IMR-90 (cell line): Measurements from ENCODE around the gene CLEC17A. TPM values are rescaled to one million over a fixed set of nuclear protein-coding genes. Genes with fewer than 3 reads are reported as not detected.

Experiments used
- ATAC-seq: fragments of 200-7000 bp; cut with Tn5 transposase; 2 replicates; pipeline ENCODE4 v1.9.1; 2020; ENCODE audit warnings: low read depth, mild to moderate bottlenecking, moderate library complexity
- BruUV-seq: library from RNA; stranded (reverse); fragments of 400-500 nt; replicated peaks from 2 replicates; lab custom pipeline; 2021; lab: Mats Ljungman, UMichigan
- CTCF ChIA-PET: fragments of 300-600 bp; formaldehyde crosslinking; extraction: SDS; loops from one replicate; lab custom pipeline; 2021; ENCODE audit warnings: antibody characterized with exemption; lab: Yijun Ruan, JAX
- POLR2A ChIA-PET: fragments of 300-600 bp; sonication (Branson Sonifier 250); formaldehyde crosslinking; loops from one replicate; lab custom pipeline; 2022; ENCODE audit warnings: antibody characterized with exemption; ENCODE audit not compliant: unreplicated experiment; lab: Charles Lee
- DNase-seq: peaks from one replicate; pipeline ENCODE4 v3.0.0; 2013
- H2AFZ ChIP-seq: replicated peaks from 2 replicates; pipeline ENCODE3; 2013; ENCODE audit warnings: low read length, mild to moderate bottlenecking; ENCODE audit not compliant: poor library complexity
- H2AK5ac ChIP-seq: 2 replicates; pipeline ENCODE4 v1.6.1; 2013; ENCODE audit warnings: low read depth, low read length, inconsistent platforms
- H2AK9ac ChIP-seq: replicated peaks from 2 replicates; pipeline ENCODE3; 2013; ENCODE audit warnings: mild to moderate bottlenecking, low read depth, low read length, moderate library complexity; ENCODE audit not compliant: poor library complexity
- H2BK120ac ChIP-seq: 2 replicates; pipeline ENCODE4 v1.6.1; 2013; ENCODE audit warnings: low read depth, low read length, inconsistent platforms
- H2BK15ac ChIP-seq: 3 replicates; pipeline ENCODE4 v1.6.1; 2013; ENCODE audit warnings: low read depth, low read length, inconsistent platforms
- H2BK20ac ChIP-seq: 2 replicates; pipeline ENCODE4 v1.6.1; 2013; ENCODE audit warnings: low read depth, mild to moderate bottlenecking, inconsistent platforms, low read length, moderate library complexity
- H2BK5ac ChIP-seq: 2 replicates; pipeline ENCODE4 v1.6.1; 2013; ENCODE audit warnings: mild to moderate bottlenecking, low read depth, low read length, inconsistent platforms; ENCODE audit not compliant: poor library complexity, severe bottlenecking
- H3K14ac ChIP-seq: replicated peaks from 2 replicates; pipeline ENCODE4 v1.6.1; 2013; ENCODE audit warnings: low read depth, low read length, inconsistent platforms
- H3K18ac ChIP-seq: 2 replicates; pipeline ENCODE4 v1.6.1; 2013; ENCODE audit warnings: low read depth, low read length, control low read depth
- H3K23ac ChIP-seq: 2 replicates; pipeline ENCODE4 v1.6.1; 2013; ENCODE audit warnings: low read depth, low read length, inconsistent platforms
- H3K27ac ChIP-seq: 2 replicates; pipeline ENCODE4 v1.5.1; 2013; ENCODE audit warnings: mild to moderate bottlenecking, control low read depth, low read length; ENCODE audit not compliant: insufficient read depth
- H3K27me3 ChIP-seq: 2 replicates; pipeline ENCODE4 v1.6.1; 2013; ENCODE audit warnings: low read length; ENCODE audit not compliant: control insufficient read depth, insufficient read depth
- H3K36me3 ChIP-seq: 2 replicates; pipeline ENCODE4 v1.6.1; 2013; ENCODE audit warnings: low read length, mixed read lengths; ENCODE audit not compliant: control insufficient read depth, insufficient read depth
- H3K4ac ChIP-seq: 2 replicates; pipeline ENCODE4 v1.6.1; 2013; ENCODE audit warnings: low read depth, low read length, inconsistent platforms
- H3K4me1 ChIP-seq: 2 replicates; pipeline ENCODE4 v1.6.1; 2013; ENCODE audit warnings: low read length, mixed read lengths; ENCODE audit not compliant: control insufficient read depth, insufficient read depth
- H3K4me2 ChIP-seq: 2 replicates; pipeline ENCODE4 v1.6.1; 2013; ENCODE audit warnings: low read depth, mild to moderate bottlenecking, control low read depth, low read length, moderate library complexity
- H3K4me3 ChIP-seq: 2 replicates; pipeline ENCODE4 v1.5.1; 2013; ENCODE audit warnings: low read depth, mild to moderate bottlenecking, control low read depth, low read length, moderate library complexity; ENCODE audit not compliant: insufficient read depth
- H3K56ac ChIP-seq: 2 replicates; pipeline ENCODE4 v1.6.1; 2013; ENCODE audit warnings: low read length, inconsistent platforms; ENCODE audit not compliant: insufficient read depth; ENCODE audit errors: extremely low read depth
- H3K79me1 ChIP-seq, 2 experiments: 2 replicates each; pipeline ENCODE4 v1.6.1; 2013; ENCODE audit warnings: low read length in 2 of 2, inconsistent platforms in 1 of 2, low read depth in 1 of 2
- H3K9ac ChIP-seq: 2 replicates; pipeline ENCODE4 v1.6.1; 2013; ENCODE audit warnings: low read depth, low read length, control low read depth
- H3K9me1 ChIP-seq: 2 replicates; pipeline ENCODE4 v1.6.1; 2013; ENCODE audit warnings: low read length, inconsistent platforms; ENCODE audit not compliant: insufficient read depth
- H3K9me3 ChIP-seq: 2 replicates; pipeline ENCODE4 v1.6.1; 2013; ENCODE audit warnings: low read length; ENCODE audit not compliant: control insufficient read depth, insufficient read depth
- H4K20me1 ChIP-seq: 2 replicates; pipeline ENCODE4 v1.6.1; 2013; ENCODE audit warnings: low read length, inconsistent platforms; ENCODE audit not compliant: insufficient read depth
- H4K5ac ChIP-seq: 2 replicates; pipeline ENCODE4 v1.6.1; 2013; ENCODE audit warnings: mild to moderate bottlenecking, low read depth, low read length, control low read depth
- H4K8ac ChIP-seq, 2 experiments: 2 replicates each; pipeline ENCODE4 v1.6.1; 2013; ENCODE audit warnings: low read depth in 2 of 2, low read length in 2 of 2, control low read depth in 1 of 2, inconsistent platforms in 1 of 2
- H4K91ac ChIP-seq: 2 replicates; pipeline ENCODE4 v1.6.1; 2013; ENCODE audit warnings: low read depth, low read length, inconsistent platforms; ENCODE audit not compliant: insufficient read depth
- BHLHE40 ChIP-seq: fragments of 150-350 bp; IDR thresholded peaks from 2 replicates; pipeline ENCODE4 v1.6.1; 2016; ENCODE audit warnings: mild to moderate bottlenecking, low read depth, low read length
- CEBPB ChIP-seq: IDR thresholded peaks from 2 replicates; pipeline ENCODE4 v1.6.1; 2012; ENCODE audit warnings: low read depth, low read length, improper control_type of control experiment
- CHD1 ChIP-seq: IDR thresholded peaks from 2 replicates; pipeline ENCODE4 v1.6.1; 2012; ENCODE audit warnings: low read depth, low read length, improper control_type of control experiment
- CTCF ChIP-seq: conservative IDR thresholded peaks from 2 replicates; pipeline ENCODE4 v1.5.1; 2012; ENCODE audit warnings: mild to moderate bottlenecking, low read depth, low read length, improper control_type of control experiment
- ELK1 ChIP-seq: fragments of 150-350 bp; IDR thresholded peaks from 2 replicates; pipeline ENCODE4 v1.6.1; 2016; ENCODE audit warnings: low read depth, mild to moderate bottlenecking, low read length, moderate library complexity, borderline replicate concordance
- FOS ChIP-seq: fragments of 150-350 bp; IDR thresholded peaks from 2 replicates; pipeline ENCODE4 v1.6.1; 2016; ENCODE audit warnings: low read depth, low read length
- MAFK ChIP-seq: IDR thresholded peaks from 2 replicates; pipeline ENCODE4 v1.6.1; 2012; ENCODE audit warnings: low read depth, low read length, improper control_type of control experiment
- MAZ ChIP-seq: IDR thresholded peaks from 2 replicates; pipeline ENCODE4 v1.6.1; 2012; ENCODE audit warnings: low read depth, mild to moderate bottlenecking, low read length, improper control_type of control experiment, moderate library complexity, borderline replicate concordance
- MXI1 ChIP-seq: IDR thresholded peaks from 2 replicates; pipeline ENCODE4 v1.6.1; 2012; ENCODE audit warnings: low read depth, mild to moderate bottlenecking, low read length, moderate library complexity, borderline replicate concordance
- NFE2L2 ChIP-seq: fragments of 150-350 bp; IDR thresholded peaks from 2 replicates; pipeline ENCODE4 v1.6.1; 2016; ENCODE audit warnings: low read depth, mild to moderate bottlenecking, low read length
- POLR2A ChIP-seq: IDR thresholded peaks from 2 replicates; pipeline ENCODE4 v1.6.1; 2012; ENCODE audit warnings: mild to moderate bottlenecking, low read depth, low read length
- RAD21 ChIP-seq: IDR thresholded peaks from 2 replicates; pipeline ENCODE4 v1.6.1; 2012; ENCODE audit warnings: low read length, improper control_type of control experiment
- RCOR1 ChIP-seq: IDR thresholded peaks from 2 replicates; pipeline ENCODE4 v1.6.1; 2012; ENCODE audit warnings: mild to moderate bottlenecking, low read length, improper control_type of control experiment; ENCODE audit not compliant: insufficient replicate concordance
- RFX5 ChIP-seq: IDR thresholded peaks from 2 replicates; pipeline ENCODE4 v1.8.0; 2012; ENCODE audit warnings: low read depth, mild to moderate bottlenecking, low read length, moderate library complexity
- SMC3 ChIP-seq: fragments of 150-350 bp; IDR thresholded peaks from 2 replicates; pipeline ENCODE4 v1.6.1; 2016; ENCODE audit warnings: low read depth, mild to moderate bottlenecking, antibody characterized with exemption, low read length, moderate library complexity
- dilution Hi-C: fragments of 300-500 bp; cut with HindIII; formaldehyde crosslinking; loops from one replicate; pipeline ENCODE4 v1.14.3; 2018; ENCODE audit warnings: low sequenced_read_pairs; ENCODE audit not compliant: unreplicated experiment
- in situ Hi-C: fragments of 300-500 bp; cut with MboI; formaldehyde crosslinking; loops from 3 replicates; pipeline ENCODE4 v1.14.3; 2019; ENCODE audit warnings: low sequenced_read_pairs, inconsistent platforms, mixed read lengths
- intact Hi-C: fragments of 100-400 bp; cut with micrococcal nuclease; formaldehyde crosslinking; loops from 2 replicates; pipeline ENCODE4 v1.10.0; 2022
- polyA plus RNA-seq, 3 experiments: library from polyadenylated mRNA; depleted of rRNA; stranded (reverse); fragments of >200 nt; gene quantifications; 2 replicates each; pipeline ENCODE4 v1.2.3, GENCODE V29; 2012; ENCODE audit warnings: low replicate concordance in 1 of 3
- total RNA-seq: library from RNA; depleted of rRNA; stranded (reverse); fragments of >200 nt; gene quantifications from 2 replicates; pipeline ENCODE4 v1.2.3, GENCODE V29; 2012
- TF ChIP-seq, protein P1 (sequence below): fragments of 150-350 bp; IDR thresholded peaks from 2 replicates; pipeline ENCODE4 v1.6.1; 2017; ENCODE audit warnings: mild to moderate bottlenecking, antibody characterized with exemption, low read length, low read depth

The CLEC17A gene
- total and polyA plus RNA-seq, 2 of the 4 experiments (the other 2 are of a cell fraction): 0.05 TPM; not detected in 1

GRCh38 chr19:14619404-14619803 lies 36.5 kb downstream of the CLEC17A start:
- DNase-seq (no peak), ATAC-seq (no peak)
- no peak overlapping the region for H2BK20ac ChIP-seq
- BruUV-seq: no TSS peak
- H3K36me3 ChIP-seq: no peaks in the 10 kb centered on the region
- no peak for TF ChIP-seq POLR2A
- no peak for TF ChIP-seq CHD1
- no peak for TF ChIP-seq BHLHE40
- TF ChIP-seq RAD21: no peak
- no peak for TF ChIP-seq MAZ
- TF ChIP-seq RFX5: no peak
- TF ChIP-seq CTCF: no peak
- TF ChIP-seq MAFK: no peak
- TF ChIP-seq ELK1: no peak
- TF ChIP-seq, protein P1, sequence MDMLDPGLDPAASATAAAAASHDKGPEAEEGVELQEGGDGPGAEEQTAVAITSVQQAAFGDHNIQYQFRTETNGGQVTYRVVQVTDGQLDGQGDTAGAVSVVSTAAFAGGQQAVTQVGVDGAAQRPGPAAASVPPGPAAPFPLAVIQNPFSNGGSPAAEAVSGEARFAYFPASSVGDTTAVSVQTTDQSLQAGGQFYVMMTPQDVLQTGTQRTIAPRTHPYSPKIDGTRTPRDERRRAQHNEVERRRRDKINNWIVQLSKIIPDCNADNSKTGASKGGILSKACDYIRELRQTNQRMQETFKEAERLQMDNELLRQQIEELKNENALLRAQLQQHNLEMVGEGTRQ: no peak
- no peak for TF ChIP-seq NFE2L2
- TF ChIP-seq MXI1: no peak
- no peak for TF ChIP-seq RCOR1
- TF ChIP-seq SMC3: no peak
- no peak for TF ChIP-seq CEBPB
- no peak for TF ChIP-seq FOS
- H2AK5ac ChIP-seq: no peak overlapping the region
- H3K4me3 ChIP-seq: no peak overlapping the region
- no peaks in the 10 kb centered on the region for H3K4me1 ChIP-seq
- H3K4me2 ChIP-seq: no peak overlapping the region
- POLR2A ChIA-PET: no interaction called here
- H3K23ac ChIP-seq: no peak overlapping the region
- H3K9ac ChIP-seq: no peak overlapping the region
- no peak overlapping the region for H2BK120ac ChIP-seq
- H2AFZ ChIP-seq: no peak overlapping the region
- no peak overlapping the region for H3K14ac ChIP-seq
- H3K9me1 ChIP-seq: no peaks in the 10 kb centered on the region
- no peak overlapping the region for H3K27ac ChIP-seq
- no peak overlapping the region for H2AK9ac ChIP-seq
- no peak overlapping the region for H3K18ac ChIP-seq
- no peaks in the 10 kb centered on the region for H3K79me1 ChIP-seq
- H4K8ac ChIP-seq: no peak overlapping the region
- no peaks in the 10 kb centered on the region for H3K27me3 ChIP-seq
- H4K20me1 ChIP-seq: no peaks in the 10 kb centered on the region
- H2BK5ac ChIP-seq: no peak overlapping the region
- no peak overlapping the region for H4K5ac ChIP-seq
- dilution Hi-C loops: no loop called here
- H3K4ac ChIP-seq: no peak overlapping the region
- no peak overlapping the region for H2BK15ac ChIP-seq
- intact Hi-C loops: no loop called here
- CTCF ChIA-PET: no interaction called here
- H3K9me3 ChIP-seq: peaks cover 3% of the 10 kb centered on the region; the same call in 1 of the 2 replicates
- no peak overlapping the region for H4K91ac ChIP-seq
- H3K56ac ChIP-seq: no peak overlapping the region
- in situ Hi-C loops: no loop called here
